Trophoblast cell (in vitro differentiated cells and primary cell): ENCODE data around the gene PTPA.
"Not testable (repeated sequence)": the region's sequence is repeated elsewhere in the genome, so short reads cannot be mapped to it uniquely, and the experiment has no call there.

ENCODE experiments used
- DNase-seq, 2 donors: peaks; one replicate each; pipeline ENCODE4 v3.0.0-alpha.2; 2016
- H2AFZ ChIP-seq: 2 replicates; pipeline ENCODE4 v1.6.1; 2013; ENCODE audit warnings: low read length, moderate library complexity, mild to moderate bottlenecking; ENCODE audit not compliant: insufficient read depth, poor library complexity
- H2AK5ac ChIP-seq: 2 replicates; pipeline ENCODE4 v1.6.1; 2013; ENCODE audit warnings: mild to moderate bottlenecking, low read length
- H2BK120ac ChIP-seq: 2 replicates; pipeline ENCODE4 v1.6.1; 2013; ENCODE audit warnings: low read length, mild to moderate bottlenecking, moderate library complexity; ENCODE audit not compliant: insufficient read depth, poor library complexity
- H2BK12ac ChIP-seq: 2 replicates; pipeline ENCODE4 v1.6.1; 2013; ENCODE audit warnings: mild to moderate bottlenecking, low read length, moderate library complexity
- H2BK5ac ChIP-seq: 2 replicates; pipeline ENCODE4 v1.6.1; 2013; ENCODE audit warnings: low read length, low read depth, moderate library complexity, mild to moderate bottlenecking; ENCODE audit not compliant: poor library complexity
- H3K14ac ChIP-seq: 2 replicates; pipeline ENCODE4 v1.6.1; 2013; ENCODE audit warnings: mild to moderate bottlenecking, low read length
- H3K18ac ChIP-seq: 2 replicates; pipeline ENCODE4 v1.6.1; 2013; ENCODE audit warnings: mild to moderate bottlenecking, low read length
- H3K23ac ChIP-seq: 2 replicates; pipeline ENCODE4 v1.6.1; 2013; ENCODE audit warnings: low read length
- H3K27ac ChIP-seq: 2 replicates; pipeline ENCODE4 v1.5.1; 2013; ENCODE audit warnings: low read depth, mild to moderate bottlenecking, inconsistent platforms, low read length, moderate library complexity
- H3K27me3 ChIP-seq: 2 replicates; pipeline ENCODE4 v1.6.1; 2013; ENCODE audit warnings: inconsistent platforms, mild to moderate bottlenecking, low read length, moderate library complexity; ENCODE audit not compliant: insufficient read depth
- H3K36me3 ChIP-seq, 2 experiments: 1 replicate in 1 of 2; 2 replicates in 1 of 2; pipeline ENCODE4 v1.6.1; 2013; ENCODE audit warnings: low read length in 2 of 2, mild to moderate bottlenecking in 2 of 2, moderate library complexity in 1 of 2; ENCODE audit not compliant: insufficient read depth in 2 of 2, control insufficient read depth in 1 of 2
- H3K4ac ChIP-seq: 2 replicates; pipeline ENCODE4 v1.6.1; 2013; ENCODE audit warnings: low read depth, mild to moderate bottlenecking, low read length, moderate library complexity
- H3K4me1 ChIP-seq, 2 experiments: 1 replicate in 1 of 2; 2 replicates in 1 of 2; pipeline ENCODE4 v1.6.1; 2013; ENCODE audit warnings: low read length in 2 of 2, mild to moderate bottlenecking in 2 of 2, moderate library complexity in 1 of 2; ENCODE audit not compliant: insufficient read depth in 2 of 2, control insufficient read depth in 1 of 2
- H3K4me2 ChIP-seq: 2 replicates; pipeline ENCODE4 v1.6.1; 2013; ENCODE audit warnings: inconsistent platforms, mild to moderate bottlenecking, low read length, moderate library complexity
- H3K4me3 ChIP-seq: 2 replicates; pipeline ENCODE4 v1.5.1; 2013; ENCODE audit warnings: mild to moderate bottlenecking, low read depth, low read length, inconsistent platforms
- H3K79me1 ChIP-seq: one replicate; pipeline ENCODE4 v1.6.1; 2013; ENCODE audit warnings: low read length
- H3K79me2 ChIP-seq: 2 replicates; pipeline ENCODE4 v1.6.1; 2013; ENCODE audit warnings: low read length, mild to moderate bottlenecking; ENCODE audit not compliant: control insufficient read depth, insufficient read depth, poor library complexity
- H3K9ac ChIP-seq: 2 replicates; pipeline ENCODE4 v1.6.1; 2013; ENCODE audit warnings: mild to moderate bottlenecking, low read length
- H3K9me3 ChIP-seq: 2 replicates; pipeline ENCODE4 v1.6.1; 2013; ENCODE audit warnings: low read depth, mild to moderate bottlenecking, control low read depth, inconsistent platforms, low read length; ENCODE audit not compliant: insufficient read depth
- H4K12ac ChIP-seq: 2 replicates; pipeline ENCODE4 v1.6.1; 2013; ENCODE audit warnings: low read depth, mild to moderate bottlenecking, low read length, moderate library complexity
- H4K8ac ChIP-seq: 2 replicates; pipeline ENCODE4 v1.6.1; 2013; ENCODE audit warnings: low read depth, mild to moderate bottlenecking, low read length, moderate library complexity
- H4K91ac ChIP-seq: one replicate; pipeline ENCODE4 v1.6.1; 2013; ENCODE audit warnings: low read depth, mild to moderate bottlenecking, low read length, moderate library complexity
- WGBS: extraction: QIAGEN DNeasy Blood & Tissue Kit; methylation state at CpG from one replicate; pipeline ENCODE4 v1.1.7; 2013; ENCODE audit warnings: missing lambda C conversion rate; ENCODE audit not compliant: insufficient read length, insufficient coverage; ENCODE audit errors: extremely low coverage; 5-methylcytosine and 5-hydroxymethylcytosine counted together

PTPA gene

GRCh38 chr9:129112526-129112925, 1.3 kb downstream of the PTPA start:
- H3K9me3 ChIP-seq, DNase-seq, H3K14ac ChIP-seq, H3K23ac ChIP-seq, H3K4me1 ChIP-seq, H3K27ac ChIP-seq, H2AK5ac ChIP-seq, H3K4me3 ChIP-seq, H3K36me3 ChIP-seq, H4K12ac ChIP-seq, H2BK12ac ChIP-seq, H3K18ac ChIP-seq, H3K27me3 ChIP-seq, H3K9ac ChIP-seq, H2BK120ac ChIP-seq, H4K91ac ChIP-seq, H2AFZ ChIP-seq, H2BK5ac ChIP-seq: not testable (repeated sequence)
- WGBS = no CpG with 5 or more reads among the region's 17 CpGs
- peak overlapping the region; percentile 98 for H4K8ac ChIP-seq
- H3K79me1 ChIP-seq = peaks cover 16% of the 10 kb centered on the region
- peak overlapping the region; percentile 27 for H3K4ac ChIP-seq
- H3K79me2 ChIP-seq = peaks cover 14% of the 10 kb centered on the region
- peak overlapping the region; percentile 94 for H3K4me2 ChIP-seq

DNA sequence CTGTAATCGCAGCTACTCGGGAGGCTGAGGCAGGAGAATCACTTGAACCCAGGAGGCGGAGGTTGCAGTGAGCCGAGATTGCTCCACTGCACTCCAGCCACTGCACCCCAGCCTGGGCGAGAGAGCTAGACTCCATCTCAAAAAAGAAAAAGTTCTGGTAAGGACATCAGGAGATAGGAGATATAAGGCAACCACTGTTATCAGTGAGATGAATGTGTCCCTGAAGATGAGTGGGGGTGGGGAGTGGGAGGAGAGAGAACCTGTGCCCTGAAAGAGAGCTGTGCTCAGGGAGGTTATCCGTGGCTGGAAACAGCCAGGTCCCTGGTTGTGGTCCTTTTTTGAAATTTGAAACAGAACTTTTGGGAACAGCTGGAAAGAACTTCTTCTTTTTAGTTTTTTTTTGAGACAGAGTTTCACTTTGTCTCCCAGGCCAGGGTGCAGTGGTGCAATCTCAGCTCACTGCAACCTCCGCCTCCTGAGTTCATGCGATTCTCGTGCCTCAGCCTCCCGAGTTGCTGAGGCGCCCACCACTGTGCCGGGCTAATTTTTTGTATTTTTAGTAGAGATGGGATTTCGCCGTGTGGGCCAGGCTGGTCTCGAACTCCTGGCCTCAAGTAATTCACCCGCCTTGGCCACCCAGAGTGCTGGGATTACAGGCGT, 2.6 kb downstream of the PTPA start:
- H2BK120ac ChIP-seq = no peak overlapping the region
- peaks cover 16% of the 10 kb centered on the region for H3K79me1 ChIP-seq
- no peak for DNase-seq
- peaks cover 14% of the 10 kb centered on the region for H3K79me2 ChIP-seq
- no peak overlapping the region for H2AFZ ChIP-seq
- H3K18ac ChIP-seq = no peak overlapping the region
- H2BK5ac ChIP-seq = no peak overlapping the region
- H3K9ac ChIP-seq = no peak overlapping the region
- peaks cover 0 to 3% of the 10 kb centered on the region in 2 experiments for H3K36me3 ChIP-seq
- no peak overlapping the region for H3K23ac ChIP-seq
- no peak overlapping the region for H4K8ac ChIP-seq
- peaks cover 6% of the 10 kb centered on the region for H3K27me3 ChIP-seq
- no CpG with 5 or more reads among the region's 17 CpGs for WGBS
- H3K9me3 ChIP-seq = no peaks in the 10 kb centered on the region
- no peak overlapping the region for H4K12ac ChIP-seq
- H3K14ac ChIP-seq = no peak overlapping the region
- no peak overlapping the region for H2BK12ac ChIP-seq
- no peak overlapping the region for H3K4ac ChIP-seq
- no peak overlapping the region for H3K4me3 ChIP-seq
- no peak overlapping the region for H2AK5ac ChIP-seq
- peaks cover 7 to 9% of the 10 kb centered on the region in 2 experiments for H3K4me1 ChIP-seq
- H4K91ac ChIP-seq = no peak overlapping the region
- H3K27ac ChIP-seq = no peak overlapping the region
- no peak overlapping the region for H3K4me2 ChIP-seq

- Histone ChIP-seq H3K36me3 (peaks cover 19 to 28% of the 10 kb centered on the region in 2 experiments), H4K12ac (no peak overlapping the region), H3K4ac (no peak overlapping the region), H2BK12ac (no peak overlapping the region), H3K79me2 (no peaks in the 10 kb centered on the region), H3K9me3 (no peaks in the 10 kb centered on the region), H3K23ac (no peak overlapping the region), H3K4me1 (peaks cover 0 to 1% of the 10 kb centered on the region in 2 experiments), H4K8ac (no peak overlapping the region), H2AK5ac (no peak overlapping the region), H3K4me2 (no peak overlapping the region), H3K27me3 (no peaks in the 10 kb centered on the region), H3K14ac (no peak overlapping the region), H3K4me3 (no peak overlapping the region), H2BK5ac (no peak overlapping the region), H3K9ac (no peak overlapping the region), H3K27ac (no peak overlapping the region), H3K79me1 (no peaks in the 10 kb centered on the region), H2AFZ (no peak overlapping the region), H3K18ac (no peak overlapping the region), H2BK120ac (no peak overlapping the region), H4K91ac (no peak overlapping the region)
- DNase-seq = peak in 1 of 2 donors; percentile 42
- no CpG with 5 or more reads among the region's 4 CpGs for WGBS
Observed at GRCh38 chr9:129118799-129119198, 7.6 kb downstream of the PTPA start.

DNA sequence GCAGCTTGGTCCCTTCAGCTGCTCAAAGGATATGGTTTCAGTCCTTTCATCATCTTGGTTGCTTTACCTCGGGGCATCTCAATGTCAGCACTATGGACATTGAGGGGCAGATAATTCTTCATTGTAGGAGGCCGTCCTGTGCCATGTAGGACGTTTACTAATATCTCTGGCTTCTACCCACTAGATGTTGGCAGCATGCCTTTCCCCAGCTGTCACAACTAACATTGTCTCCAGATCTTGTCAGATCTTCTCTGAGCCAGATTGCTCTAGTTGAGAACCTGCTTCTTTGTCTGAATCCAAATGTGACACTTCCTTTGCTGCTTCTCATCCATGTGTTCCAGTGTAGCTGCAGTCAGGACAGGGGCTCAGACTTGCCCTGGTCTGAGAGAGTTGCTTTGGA, 10.3 kb downstream of the PTPA start:
- no peak overlapping the region for H3K4me3 ChIP-seq
- H2BK120ac ChIP-seq = no peak overlapping the region
- no peak overlapping the region for H3K27ac ChIP-seq
- WGBS = no CpG with 5 or more reads among the region's 3 CpGs
- no peak overlapping the region for H2BK5ac ChIP-seq
- no peaks in the 10 kb centered on the region for H3K79me2 ChIP-seq
- H4K8ac ChIP-seq = no peak overlapping the region
- no peak overlapping the region for H3K9ac ChIP-seq
- H3K9me3 ChIP-seq = no peaks in the 10 kb centered on the region
- no peak overlapping the region for H3K23ac ChIP-seq
- peaks cover 0 to 1% of the 10 kb centered on the region in 2 experiments for H3K4me1 ChIP-seq
- no peak overlapping the region for H3K14ac ChIP-seq
- no peak overlapping the region for H3K18ac ChIP-seq
- H3K79me1 ChIP-seq = peaks cover under 1% of the 10 kb centered on the region
- H3K4me2 ChIP-seq = no peak overlapping the region
- H3K27me3 ChIP-seq = no peaks in the 10 kb centered on the region
- H2AK5ac ChIP-seq = no peak overlapping the region
- H3K4ac ChIP-seq = no peak overlapping the region
- H4K12ac ChIP-seq = no peak overlapping the region
- peaks cover 24 to 42% of the 10 kb centered on the region in 2 experiments for H3K36me3 ChIP-seq
- DNase-seq = no peak
- H2BK12ac ChIP-seq = no peak overlapping the region
- H2AFZ ChIP-seq = no peak overlapping the region
- no peak overlapping the region for H4K91ac ChIP-seq
